GM12878 (cell line): ENCODE results near the gene GSTM4. TPM values are rescaled to one million over a fixed set of nuclear protein-coding genes. Genes with fewer than 3 reads are reported as not detected.

ENCODE experiments used
- ATAC-seq: fragments of 200-7000 bp; cut with Tn5 transposase; 3 replicates; pipeline ENCODE4 v1.9.1; 2020; ENCODE audit warnings: mild to moderate bottlenecking, moderate library complexity
- BruUV-seq: library from RNA; stranded (reverse); fragments of 400-500 nt; replicated peaks from 2 replicates; lab custom pipeline; 2021; lab: Mats Ljungman, UMichigan
- CTCF ChIA-PET: fragments of 300-600 bp; sonication (Branson Sonifier 250); formaldehyde crosslinking; extraction: SDS; loops from one replicate; lab custom pipeline; 2021; ENCODE audit warnings: inconsistent platforms; lab: Yijun Ruan, JAX
- POLR2A ChIA-PET: fragments of 350-600 bp; formaldehyde crosslinking; extraction: SDS; loops from one replicate; lab custom pipeline; 2021; ENCODE audit warnings: inconsistent platforms; lab: Charles Lee
- RAD21 ChIA-PET: fragments of 300-600 bp; sonication (Branson Sonifier 250); formaldehyde crosslinking; loops from one replicate; lab custom pipeline; 2023; ENCODE audit warnings: antibody characterized with exemption; ENCODE audit not compliant: unreplicated experiment; lab: Charles Lee
- SMC1A ChIA-PET: fragments of 300-600 bp; sonication (Branson Sonifier 250); formaldehyde crosslinking; loops from one replicate; lab custom pipeline; 2023; ENCODE audit not compliant: unreplicated experiment, uncharacterized antibody; lab: Charles Lee
- DNase-seq: peaks from one replicate; pipeline ENCODE4 v3.0.0-alpha.2; 2011; ENCODE audit warnings: low read depth, low spot score
- FAIRE-seq: peaks from 3 replicates; lab custom pipeline; 2011; peaks lifted over from hg19 to GRCh38; lab: Jason Lieb, UNC
- H2AFZ ChIP-seq: 2 replicates; pipeline ENCODE4 v1.6.0; 2011; ENCODE audit warnings: low read depth, low read length, control low read depth; ENCODE audit not compliant: control insufficient read depth
- H3K27ac ChIP-seq: 2 replicates; pipeline ENCODE4 v1.5.1; 2011; ENCODE audit warnings: control low read depth; ENCODE audit not compliant: control insufficient read depth, insufficient read depth
- H3K27me3 ChIP-seq, 2 experiments: replicated peaks in 1 of 2; 2 replicates each; pipeline versions ENCODE4 v1.6.0 to v1.6.1; 2011; ENCODE audit warnings: low read length in 1 of 2; ENCODE audit not compliant: control insufficient read depth in 2 of 2, insufficient read depth in 2 of 2
- H3K36me3 ChIP-seq, 2 experiments: 2 replicates each; pipeline ENCODE4 v1.5.1; 2011; ENCODE audit warnings: low read length in 1 of 2; ENCODE audit not compliant: control insufficient read depth in 2 of 2, insufficient read depth in 2 of 2
- H3K4me1 ChIP-seq: 2 replicates; pipeline ENCODE4 v1.6.1; 2011; ENCODE audit warnings: mild to moderate bottlenecking, low read length, moderate library complexity, mixed read lengths; ENCODE audit not compliant: control insufficient read depth, insufficient read depth
- H3K4me2 ChIP-seq: 2 replicates; pipeline ENCODE4 v1.6.0; 2011; ENCODE audit warnings: control low read depth; ENCODE audit not compliant: control insufficient read depth, insufficient read depth
- H3K4me3 ChIP-seq: fragments of 200-600 bp; sonication (generic); 2 replicates; pipeline ENCODE4 v1.5.1; 2016
- H3K79me2 ChIP-seq: 2 replicates; pipeline ENCODE4 v1.6.0; 2011; ENCODE audit warnings: low read length; ENCODE audit not compliant: control insufficient read depth, insufficient read depth
- H3K9ac ChIP-seq: 2 replicates; pipeline ENCODE4 v1.8.0; 2011; ENCODE audit warnings: low read length, control low read depth, mixed read lengths; ENCODE audit not compliant: control insufficient read depth, insufficient read depth
- H3K9me3 ChIP-seq: replicated peaks from 3 replicates; pipeline ENCODE4 v1.5.1; 2011; ENCODE audit warnings: mild to moderate bottlenecking, low read length; ENCODE audit not compliant: control insufficient read depth, insufficient read depth
- H4K20me1 ChIP-seq: 2 replicates; pipeline ENCODE4 v1.6.0; 2011; ENCODE audit not compliant: control insufficient read depth, insufficient read depth
- ASH2L ChIP-seq: fragments of 300-600, 200-600 bp; sonication (generic); IDR thresholded peaks from 2 replicates; pipeline ENCODE4 v1.6.1; 2017; ENCODE audit warnings: low read depth, mild to moderate bottlenecking, borderline replicate concordance
- ATF7 ChIP-seq: fragments of 450-650 bp; IDR thresholded peaks from 2 replicates; pipeline ENCODE4 v1.6.1; 2016; ENCODE audit warnings: low read depth, mild to moderate bottlenecking
- CBFB ChIP-seq: IDR thresholded peaks from 2 replicates; pipeline ENCODE4 v1.6.1; 2016; ENCODE audit warnings: antibody characterized with exemption, low read depth
- EED ChIP-seq: sonication (generic); IDR thresholded peaks from 2 replicates; pipeline ENCODE4 v1.6.1; 2016; ENCODE audit warnings: antibody characterized with exemption, low read depth
- ETV6 ChIP-seq, 2 experiments: fragments of 450-650 bp in 1 of 2; IDR thresholded peaks in 1 of 2; conservative IDR thresholded peaks in 1 of 2; 2 replicates each; pipeline ENCODE4 v1.6.1; 2014; ENCODE audit warnings: antibody characterized with exemption in 1 of 2, borderline replicate concordance in 1 of 2, low read depth in 1 of 2, mild to moderate bottlenecking in 1 of 2, moderate library complexity in 1 of 2
- KLF5 ChIP-seq: fragments of 450-650 bp; IDR thresholded peaks from 2 replicates; pipeline ENCODE4 v1.6.1; 2014; ENCODE audit warnings: mild to moderate bottlenecking; ENCODE audit not compliant: partially characterized antibody
- WGBS: methylation state at CpG from one replicate; pipeline ENCODE4 v1.1.6; 2016; ENCODE audit warnings: low lambda C conversion rate; ENCODE audit not compliant: insufficient replicate concordance, insufficient coverage; ENCODE audit errors: missing lambda C conversion rate; 5-methylcytosine and 5-hydroxymethylcytosine counted together
- in situ Hi-C: fragments of 300-500 bp; cut with MboI; formaldehyde crosslinking; loops from 9 replicates; pipeline ENCODE4 v1.14.3; 2018; ENCODE audit warnings: mixed read lengths
- intact Hi-C: fragments of 100-400 bp; cut with micrococcal nuclease; formaldehyde crosslinking; loops from one replicate; pipeline ENCODE4 v1.14.2; 2022; ENCODE audit not compliant: unreplicated experiment
- polyA plus RNA-seq, 11 experiments: library from polyadenylated mRNA; depleted of rRNA in 4 of 11; unstranded in 6 of 11; stranded (reverse) in 5 of 11; fragments of >200 nt; fragmentation: Nextera tagmentation in 4 of 11; fragmentation: Illumina TruSeq in 1 of 11; extraction: Ambion mirVana in 4 of 11; extraction: Trizol in 1 of 11; gene quantifications; 1 replicate in 1 of 11; 2 replicates in 10 of 11; pipeline versions ENCODE4 v1.2.1 to v1.2.3, GENCODE V29; 2011 to 2016; ENCODE audit warnings: inconsistent platforms in 2 of 11, missing spikeins in 2 of 11, low read depth in 1 of 11
- total RNA-seq, 4 experiments: library from RNA; depleted of rRNA in 3 of 4; stranded (reverse); fragments of >200 nt in 3 of 4; fragmentation: Illumina TruSeq in 1 of 4; extraction: Trizol in 1 of 4; gene quantifications; 2 replicates each; pipeline versions ENCODE4 v1.2.1 to v1.2.3, GENCODE V29; 2013 to 2021

Gene GSTM4
- total and polyA plus RNA-seq, 10 of the 15 experiments (the other 5 are each of a cell fraction or from before 2014, with no cell fraction given), result 14.3 to 37.2 (median 23.0) TPM

DNA sequence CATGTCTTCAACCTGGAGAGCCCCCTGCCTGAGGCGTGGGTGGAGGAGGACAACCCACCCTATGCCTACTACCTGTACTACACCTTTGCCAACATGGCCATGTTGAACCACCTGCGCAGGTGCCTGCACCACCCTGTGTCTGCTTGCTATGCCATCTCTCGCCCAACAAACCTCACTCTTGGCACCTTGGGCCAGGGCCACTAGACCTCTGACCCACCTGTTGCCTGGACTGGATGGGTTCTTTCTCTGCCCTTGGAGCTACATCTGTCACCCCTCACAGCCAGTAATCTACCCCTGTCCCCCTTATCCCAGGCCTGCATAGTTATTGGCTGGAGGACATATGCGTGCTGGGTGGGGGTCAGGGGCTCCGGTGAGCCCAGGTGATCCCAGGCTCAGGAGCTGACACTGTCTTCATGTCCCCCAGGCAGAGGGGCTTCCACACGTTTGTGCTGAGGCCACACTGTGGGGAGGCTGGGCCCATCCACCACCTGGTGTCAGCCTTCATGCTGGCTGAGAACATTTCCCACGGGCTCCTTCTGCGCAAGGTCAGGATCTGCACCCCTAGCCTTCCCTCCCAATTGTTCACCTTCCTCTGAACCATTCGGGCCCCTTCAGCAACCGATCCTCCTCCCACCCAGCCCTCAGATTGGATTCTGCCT is 26.4 kb upstream of the GSTM4 start:
- WGBS, result 93% methylated on average over 10 of the region's 10 CpGs
- H3K4me3 ChIP-seq, result no peak overlapping the region
- H3K27ac ChIP-seq, result no peak overlapping the region
- ChIA-PET POLR2A (interaction anchor here (1.5 to 1.7 kb wide), 2 partner anchors 83 to 84 kb away, joined by 5 to 6 read pairs; no protein-coding TSS in a partner anchor), RAD21 (interaction anchor here (1.2 to 4.3 kb wide), 4 partner anchors 10 to 355 kb away, joined by 3 to 59 read pairs (median 18); partner anchors contain the start of genes AHCYL1 and GNAI3), CTCF (interaction anchor here (0.6 to 6.3 kb wide), 9 partner anchors 10 to 97 kb away, joined by 3 to 75 read pairs (median 8); partner anchors contain the start of genes AMPD2, GNAI3 and GNAT2), SMC1A (interaction anchor here (1.0 to 5.4 kb wide), 7 partner anchors 9 to 97 kb away, joined by 3 to 36 read pairs (median 4); partner anchors contain the start of gene GNAI3)
- H3K9ac ChIP-seq, result no peak overlapping the region
- no peak overlapping the region for H3K4me2 ChIP-seq
- H2AFZ ChIP-seq, result no peak overlapping the region
- FAIRE-seq (no peak), ATAC-seq (no peak), DNase-seq (no peak)
- peaks cover 8 to 29% of the 10 kb centered on the region in 2 experiments; a peak in 3 of 4 replicates for H3K36me3 ChIP-seq
- peaks cover 2% of the 10 kb centered on the region for H3K79me2 ChIP-seq
- H3K9me3 ChIP-seq, result no peaks in the 10 kb centered on the region
- no peak for TF ChIP-seq ASH2L
- no peak for TF ChIP-seq ETV6 (conservative IDR thresholded peaks at IDR 0.05 in 1 of 2, IDR thresholded peaks at IDR 0.05 in 1 of 2; ENCODE audit: borderline replicate concordance in 1 of 2, low read depth in 1 of 2)
- no peak for TF ChIP-seq KLF5
- no peak for TF ChIP-seq ATF7
- no peak for TF ChIP-seq EED
- no peak for TF ChIP-seq CBFB
- intact Hi-C loops (no loop called here), in situ Hi-C loops (no loop called here)
- peaks cover 7% of the 10 kb centered on the region for H3K4me1 ChIP-seq
- no TSS peak for BruUV-seq
- no peaks in the 10 kb centered on the region for H4K20me1 ChIP-seq
- H3K27me3 ChIP-seq, result no peaks in the 10 kb centered on the region
